ENCODE measurements around the gene TEX26. TPM values are rescaled to one million over a fixed set of nuclear protein-coding genes. Genes with fewer than 3 reads are reported as not detected.

TEX26 gene
- polyA plus RNA-seq, 1 donor from 2014 or later, result not detected

GRCh38 chr13:30904043-30904442 lies 28.4 kb upstream of the TEX26 start:
- no peaks in the 10 kb centered on the region for H3K27me3 ChIP-seq (ENCODE audit: insufficient read depth, low read depth, low read length)
- H3K79me2 ChIP-seq (replicated peaks; ENCODE audit: insufficient read depth, low read length), result no peaks in the 10 kb centered on the region
- no peak overlapping the region for H3K9ac ChIP-seq (ENCODE audit: low read length)
- H3K36me3 ChIP-seq (ENCODE audit: insufficient read depth, low read length), result no peaks in the 10 kb centered on the region
- H3K9me2 ChIP-seq (ENCODE audit: insufficient read depth, low read length), result no peaks in the 10 kb centered on the region
- no peaks in the 10 kb centered on the region for H3F3A ChIP-seq (ENCODE audit: insufficient read depth, low read length, poor library complexity, severe bottlenecking)
- no peak overlapping the region for H3K4me3 ChIP-seq (ENCODE audit: low read length)
- H3K9me3 ChIP-seq (ENCODE audit: low read length), result no peaks in the 10 kb centered on the region
- no peak for TF ChIP-seq EP300 (conservative IDR thresholded peaks at IDR 0.05; ENCODE audit: poor library complexity, severe bottlenecking)
- no peak for TF ChIP-seq TAF1 (IDR thresholded peaks at IDR 0.05; ENCODE audit: low read depth)
- no peak for TF ChIP-seq POLR2AphosphoS5 (IDR thresholded peaks at IDR 0.05)
- no peak for TF ChIP-seq EZH2 (IDR thresholded peaks at IDR 0.05; ENCODE audit: borderline replicate concordance, insufficient read depth, low read length, poor library complexity, severe bottlenecking)
- TF ChIP-seq SMC3 (conservative IDR thresholded peaks at IDR 0.05; ENCODE audit: poor library complexity), result no peak
- no peak for TF ChIP-seq MXI1 (conservative IDR thresholded peaks at IDR 0.05; ENCODE audit: poor library complexity, severe bottlenecking)
- TF ChIP-seq CTCF (IDR thresholded peaks at IDR 0.05; ENCODE audit: poor library complexity, severe bottlenecking), result no peak
- no peak for TF ChIP-seq RAD21 (conservative IDR thresholded peaks at IDR 0.05)
- TF ChIP-seq REST (IDR thresholded peaks at IDR 0.05; ENCODE audit: borderline replicate concordance), result no peak
- H3K4me2 ChIP-seq (ENCODE audit: low read length), result no peak overlapping the region
- no peak overlapping the region for H2AFZ ChIP-seq (ENCODE audit: low read depth, low read length)
- H4K20me1 ChIP-seq (ENCODE audit: insufficient read depth), result no peaks in the 10 kb centered on the region
- no peak overlapping the region for H3K27ac ChIP-seq (ENCODE audit: low read length)

- Histone ChIP-seq H3K79me2 (replicated peaks; ENCODE audit: insufficient read depth, low read length) (no peaks in the 10 kb centered on the region), H3K4me3 (ENCODE audit: low read length) (no peak within 1 kb of the TSS), H3K9me3 (ENCODE audit: low read length) (no peaks in the 10 kb centered on the region), H3K9me2 (ENCODE audit: insufficient read depth, low read length) (no peaks in the 10 kb centered on the region), H4K20me1 (ENCODE audit: insufficient read depth) (no peaks in the 10 kb centered on the region), H3K4me2 (ENCODE audit: low read length) (no peak within 1 kb of the TSS), H2AFZ (ENCODE audit: low read depth, low read length) (no peak within 1 kb of the TSS), H3F3A (ENCODE audit: insufficient read depth, low read length, poor library complexity, severe bottlenecking) (no peaks in the 10 kb centered on the region), H3K27me3 (ENCODE audit: insufficient read depth, low read depth, low read length) (no peaks in the 10 kb centered on the region), H3K9ac (ENCODE audit: low read length) (no peak within 1 kb of the TSS), H3K36me3 (ENCODE audit: insufficient read depth, low read length) (no peaks in the 10 kb centered on the region), H3K27ac (ENCODE audit: low read length) (no peak within 1 kb of the TSS)
- no peak for TF ChIP-seq CTCF (IDR thresholded peaks at IDR 0.05; ENCODE audit: poor library complexity, severe bottlenecking)
- no peak for TF ChIP-seq RAD21 (conservative IDR thresholded peaks at IDR 0.05)
- no peak for TF ChIP-seq SMC3 (conservative IDR thresholded peaks at IDR 0.05; ENCODE audit: poor library complexity)
- no peak for TF ChIP-seq EZH2 (IDR thresholded peaks at IDR 0.05; ENCODE audit: borderline replicate concordance, insufficient read depth, low read length, poor library complexity, severe bottlenecking)
- TF ChIP-seq TAF1 (IDR thresholded peaks at IDR 0.05; ENCODE audit: low read depth), result no peak
- TF ChIP-seq EP300 (conservative IDR thresholded peaks at IDR 0.05; ENCODE audit: poor library complexity, severe bottlenecking), result no peak
- TF ChIP-seq MXI1 (conservative IDR thresholded peaks at IDR 0.05; ENCODE audit: poor library complexity, severe bottlenecking), result no peak
- no peak for TF ChIP-seq POLR2AphosphoS5 (IDR thresholded peaks at IDR 0.05)
- TF ChIP-seq REST (IDR thresholded peaks at IDR 0.05; ENCODE audit: borderline replicate concordance), result no peak
These were observed 26.5 kb upstream of the TEX26 start, which contains the start of gene MEDAG for GRCh38 chr13:30905932-30906383. Gene MEDAG, plus strand, starts transcription at chr13:30906271. Its CDS starts 245 bp downstream, at chr13:30906516.
